ENCODE data around the gene GRIN2A.

- no peak for TF ChIP-seq REST (IDR thresholded peaks at IDR 0.05; ENCODE audit: insufficient replicate concordance, low read depth)
- TF ChIP-seq CTCF (IDR thresholded peaks at IDR 0.05; ENCODE audit: insufficient read depth, low read length), result no peak
Measured at GRCh38 chr16:10165643-10166042, 16.6 kb downstream of the GRIN2A start.

Measured in HL-60 (cell line).